Activated T-cell treated with anti-CD3 and anti-CD28 coated beads for 1 hour (primary cell): Measurements from ENCODE around the gene RNF217.
"Not testable (repeated sequence)": the region's sequence is repeated elsewhere in the genome, so short reads cannot be mapped to it uniquely, and the experiment has no call there.

Source experiments
- DNase-seq: peaks from one replicate; pipeline ENCODE4 v3.0.0-alpha.2; 2020; ENCODE audit warnings: low read depth

RNF217 gene

GRCh38 chr6:125125856-125126255 lies 163.6 kb downstream of the RNF217 start:
- DNase-seq: not testable (repeated sequence)

GRCh38 chr6:125129354-125129753 lies 167.1 kb downstream of the RNF217 start:
- DNase-seq: no peak

- no peak for DNase-seq
These were observed 169.8 kb downstream of the RNF217 start for GRCh38 chr6:125132058-125132457.

- no peak for DNase-seq
These were observed 174.1 kb downstream of the RNF217 start for GRCh38 chr6:125136378-125136777.

- no peak for DNase-seq
These were observed 175.8 kb downstream of the RNF217 start for GRCh38 chr6:125138083-125138482.

GRCh38 chr6:125140808-125141207 lies 178.6 kb downstream of the RNF217 start:
- no peak for DNase-seq
